Testis (tissue), 2 donors: ENCODE measurements around the gene CACNA1I.

Experiments
- CTCF ChIP-seq, 3 experiments: fragments of 450-650 bp in 2 of 3; fragments of 200-600 bp in 1 of 3; sonication (generic) in 1 of 3; IDR thresholded peaks; one replicate each; pipeline ENCODE4 v1.5.1; 2016 to 2019; ENCODE audit warnings: antibody characterized with exemption in 3 of 3, mild to moderate bottlenecking in 2 of 3, moderate library complexity in 1 of 3
- POLR2A ChIP-seq: fragments of 450-650 bp; IDR thresholded peaks from one replicate; pipeline ENCODE4 v1.6.1; 2017; ENCODE audit warnings: antibody characterized with exemption, mild to moderate bottlenecking, moderate library complexity

GRCh38 chr22:39525658-39525975 is 44.9 kb upstream of the CACNA1I start:
- no peak for TF ChIP-seq CTCF (IDR thresholded peaks at IDR 0.05)
- no peak for TF ChIP-seq POLR2A
